ENCODE data around the gene XPNPEP1. TPM values are rescaled to one million over a fixed set of nuclear protein-coding genes. Genes with fewer than 3 reads are reported as not detected.

The XPNPEP1 gene
- total RNA-seq, 1 donor from 2014 or later = 88.9 TPM

- no peak for DNase-seq
Measured at GRCh38 chr10:109893386-109893785, 29.9 kb downstream of the XPNPEP1 start.

- DNase-seq = peak; percentile 48
Measured at GRCh38 chr10:109892931-109893330, 30.4 kb downstream of the XPNPEP1 start.

- DNase-seq = no peak
Measured at GRCh38 chr10:109892117-109892516, 31.2 kb downstream of the XPNPEP1 start.

- no peak for DNase-seq
Measured at GRCh38 chr10:109891105-109891504, 32.2 kb downstream of the XPNPEP1 start.

GRCh38 chr10:109889867-109890266, 33.4 kb downstream of the XPNPEP1 start:
- no peak for DNase-seq

GRCh38 chr10:109887776-109888175, 35.5 kb downstream of the XPNPEP1 start:
- DNase-seq = no peak

- DNase-seq = no peak
Measured at GRCh38 chr10:109887243-109887642, 36.1 kb downstream of the XPNPEP1 start.

- no peak for DNase-seq
Measured at GRCh38 chr10:109886781-109887140, 36.5 kb downstream of the XPNPEP1 start.

- DNase-seq = no peak
Measured at GRCh38 chr10:109886037-109886780, 37.1 kb downstream of the XPNPEP1 start.

- peak; percentile 77 for DNase-seq
Measured at GRCh38 chr10:109883859-109884771, 39.2 kb downstream of the XPNPEP1 start.

- no peak for DNase-seq
Measured at GRCh38 chr10:109882251-109883057, 40.9 kb downstream of the XPNPEP1 start.

GRCh38 chr10:109881769-109882057, 41.6 kb downstream of the XPNPEP1 start:
- DNase-seq = no peak

GRCh38 chr10:109880886-109881768, 42.2 kb downstream of the XPNPEP1 start:
- DNase-seq = no peak

GRCh38 chr10:109877546-109877945, 45.8 kb downstream of the XPNPEP1 start:
- no peak for DNase-seq

GRCh38 chr10:109875828-109876821, 47.2 kb downstream of the XPNPEP1 start:
- DNase-seq = peak; percentile 17

- no peak for DNase-seq
Measured at GRCh38 chr10:109875151-109875568, 48.2 kb downstream of the XPNPEP1 start.

GRCh38 chr10:109871476-109871875, 51.8 kb downstream of the XPNPEP1 start:
- no peak for DNase-seq

- no peak for DNase-seq
Measured at GRCh38 chr10:109866995-109867635, 56.2 kb downstream of the XPNPEP1 start.

GRCh38 chr10:109866168-109866994, 56.9 kb downstream of the XPNPEP1 start:
- no peak for DNase-seq

All from occipital lobe (tissue), 2 donors.